Calu3 (cell line): Measurements from ENCODE around the gene PGM1. TPM values are rescaled to one million over a fixed set of nuclear protein-coding genes. Genes with fewer than 3 reads are reported as not detected.
A peak's percentile ranks its signal among the peaks of the same experiment; 100 is the strongest.

Experiments
- BruUV-seq: library from RNA; stranded (reverse); fragments of 400-500 nt; replicated peaks from 2 replicates; lab custom pipeline; 2021; lab: Mats Ljungman, UMichigan
- CTCF ChIA-PET: fragments of 300-600 bp; sonication (Branson Sonifier 250); formaldehyde crosslinking; loops from one replicate; lab custom pipeline; 2022; ENCODE audit warnings: antibody characterized with exemption; lab: Charles Lee
- DNase-seq: peaks from one replicate; pipeline ENCODE4 v3.0.0; 2022
- H3K27ac Mint-ChIP-seq: one replicate; pipeline ENCODE4 v1.8.0; 2022; ENCODE audit warnings: mixed read lengths; ENCODE audit not compliant: unreplicated experiment
- H3K27me3 Mint-ChIP-seq: one replicate; pipeline ENCODE4 v1.8.0; 2022; ENCODE audit warnings: mixed read lengths; ENCODE audit not compliant: unreplicated experiment
- H3K36me3 Mint-ChIP-seq: one replicate; pipeline ENCODE4 v1.8.0; 2022; ENCODE audit warnings: mild to moderate bottlenecking, moderate library complexity, mixed read lengths; ENCODE audit not compliant: insufficient read depth, unreplicated experiment
- H3K4me1 Mint-ChIP-seq: one replicate; pipeline ENCODE4 v1.8.0; 2022; ENCODE audit warnings: mild to moderate bottlenecking, low read depth, mixed read lengths; ENCODE audit not compliant: unreplicated experiment
- H3K4me3 Mint-ChIP-seq: one replicate; pipeline ENCODE4 v1.8.0; 2022; ENCODE audit warnings: mild to moderate bottlenecking, low read depth, moderate library complexity, mixed read lengths; ENCODE audit not compliant: unreplicated experiment
- H3K9me3 Mint-ChIP-seq: one replicate; pipeline ENCODE4 v1.8.0; 2022; ENCODE audit warnings: low read depth, mixed read lengths; ENCODE audit not compliant: unreplicated experiment
- CTCF ChIP-seq: fragments of 200-600 bp; IDR thresholded peaks from one replicate; pipeline ENCODE4 v1.8.0; 2022; ENCODE audit warnings: antibody characterized with exemption; ENCODE audit not compliant: unreplicated experiment
- intact Hi-C: fragments of 100-400 bp; cut with micrococcal nuclease; formaldehyde crosslinking; loops from one replicate; pipeline ENCODE4 v1.10.0; 2022; ENCODE audit not compliant: unreplicated experiment
- total RNA-seq: library from RNA; stranded (reverse); gene quantifications from 2 replicates; pipeline ENCODE4 v1.2.3, GENCODE V29; 2022

Gene PGM1
- total RNA-seq, 1 experiment from 2014 or later, result 52.9 TPM

- Mint-ChIP-seq H3K36me3 (peaks cover 4% of the 10 kb centered on the region), H3K9me3 (no peaks in the 10 kb centered on the region), H3K27ac (no peak overlapping the region), H3K4me1 (no peaks in the 10 kb centered on the region), H3K27me3 (no peaks in the 10 kb centered on the region), H3K4me3 (no peak overlapping the region)
- TF ChIP-seq CTCF, result no peak
- CTCF ChIA-PET, result no interaction called here
- intact Hi-C loops, result no loop called here
- BruUV-seq, result no TSS peak
- no peak for DNase-seq
Observed at GRCh38 chr1:63548877-63549276, 44.3 kb upstream of the PGM1 start.

GRCh38 chr1:63555480-63555879 is 37.7 kb upstream of the PGM1 start:
- Mint-ChIP-seq H3K27me3 (no peaks in the 10 kb centered on the region), H3K27ac (no peak overlapping the region), H3K4me3 (no peak overlapping the region), H3K9me3 (no peaks in the 10 kb centered on the region), H3K4me1 (peaks cover 8% of the 10 kb centered on the region), H3K36me3 (no peaks in the 10 kb centered on the region)
- no TSS peak for BruUV-seq
- CTCF ChIA-PET, result no interaction called here
- intact Hi-C loops, result no loop called here
- DNase-seq, result no peak
- no peak for TF ChIP-seq CTCF

- peaks cover 8% of the 10 kb centered on the region for H3K4me1 Mint-ChIP-seq
- peak; percentile 69 for TF ChIP-seq CTCF
- H3K9me3 Mint-ChIP-seq, result no peaks in the 10 kb centered on the region
- intact Hi-C loops, result loop anchor here (1.0 kb wide), 1 partner anchor 686 kb away; no protein-coding TSS in a partner anchor
- H3K27ac Mint-ChIP-seq, result peak overlapping the region; percentile 71
- no peaks in the 10 kb centered on the region for H3K36me3 Mint-ChIP-seq
- peak; percentile 65 for DNase-seq
- H3K27me3 Mint-ChIP-seq, result no peaks in the 10 kb centered on the region
- no TSS peak for BruUV-seq
- CTCF ChIA-PET, result interaction anchor here (1.3 to 1.4 kb wide), 2 partner anchors 134 to 689 kb away, joined by 3 read pairs; no protein-coding TSS in a partner anchor
- no peak overlapping the region for H3K4me3 Mint-ChIP-seq
Observed at GRCh38 chr1:63557365-63557987, 35.7 kb upstream of the PGM1 start.

GRCh38 chr1:63559357-63559756 is 33.9 kb upstream of the PGM1 start:
- H3K36me3 Mint-ChIP-seq, result no peaks in the 10 kb centered on the region
- TF ChIP-seq CTCF, result no peak
- peaks cover 8% of the 10 kb centered on the region for H3K4me1 Mint-ChIP-seq
- H3K27me3 Mint-ChIP-seq, result no peaks in the 10 kb centered on the region
- no peaks in the 10 kb centered on the region for H3K9me3 Mint-ChIP-seq
- DNase-seq, result no peak
- no TSS peak for BruUV-seq
- no peak overlapping the region for H3K27ac Mint-ChIP-seq
- no peak overlapping the region for H3K4me3 Mint-ChIP-seq
- CTCF ChIA-PET, result interaction anchor here (0.7 kb wide), 2 partner anchors 9 to 612 kb away, joined by 4 to 5 read pairs; no protein-coding TSS in a partner anchor
- intact Hi-C loops, result no loop called here
